ENCODE measurements around the gene CTNNBL1. TPM values are rescaled to one million over a fixed set of nuclear protein-coding genes. Genes with fewer than 3 reads are reported as not detected.

The CTNNBL1 gene
- total RNA-seq, 6 experiments from 2014 or later: 16.3 to 41.8 (median 28.8) TPM

GRCh38 chr20:37905671-37906613, 212.1 kb downstream of the CTNNBL1 start:
- peaks cover 0 to 10% (median 0%) of the 10 kb centered on the region in 4 donors for H3K4me1 ChIP-seq
- intact Hi-C loops (cut with DNase I): loop anchor here in 1 of 2 donors (10.0 kb wide), 1 partner anchor 89 kb away; no protein-coding TSS in a partner anchor
- ATAC-seq (no peak), DNase-seq (no peak)
- H3K36me3 ChIP-seq: no peaks in the 10 kb centered on the region
- TF ChIP-seq POLR2A (IDR thresholded peaks at IDR 0.05) (no peak), CTCF (IDR thresholded peaks at IDR 0.05) (no peak)
- H3K27ac ChIP-seq: no peak overlapping the region
- H3K4me3 ChIP-seq: no peak overlapping the region
- 41% methylated on average over 6 of the region's 16 CpGs for WGBS (ENCODE audit: insufficient coverage, low coverage, low lambda C conversion rate, missing lambda C conversion rate)
- H3K9me3 ChIP-seq: no peaks in the 10 kb centered on the region
- H3K27me3 ChIP-seq: no peaks in the 10 kb centered on the region

GRCh38 chr20:37907330-37907676, 213.5 kb downstream of the CTNNBL1 start:
- no peaks in the 10 kb centered on the region for H3K27me3 ChIP-seq
- intact Hi-C loops (cut with DNase I): loop anchor here in 1 of 2 donors (10.0 kb wide), 1 partner anchor 87 kb away; no protein-coding TSS in a partner anchor

GRCh38 chr20:37907677-37908401, 214.0 kb downstream of the CTNNBL1 start:
- H3K9me3 ChIP-seq: no peaks in the 10 kb centered on the region
- peaks cover 0 to 4% (median 0%) of the 10 kb centered on the region in 4 donors for H3K4me1 ChIP-seq
- WGBS (ENCODE audit: insufficient coverage, low coverage, low lambda C conversion rate, missing lambda C conversion rate): 70% methylated on average over 8 of the region's 17 CpGs
- H3K27ac ChIP-seq: no peak overlapping the region
- H3K27me3 ChIP-seq: no peaks in the 10 kb centered on the region
- intact Hi-C loops (cut with DNase I): loop anchor here in 1 of 2 donors (10.0 kb wide), 1 partner anchor 87 kb away; no protein-coding TSS in a partner anchor
- no peak for DNase-seq
- H3K4me3 ChIP-seq: no peak overlapping the region
- no peak for ATAC-seq
- TF ChIP-seq CTCF (IDR thresholded peaks at IDR 0.05) (no peak), POLR2A (IDR thresholded peaks at IDR 0.05) (no peak)
- H3K36me3 ChIP-seq: no peaks in the 10 kb centered on the region

More at GRCh38 chr20:37907330-37907676, 213.5 kb downstream of the CTNNBL1 start:
- TF ChIP-seq CTCF (IDR thresholded peaks at IDR 0.05) (no peak), POLR2A (IDR thresholded peaks at IDR 0.05) (no peak)
- 64% methylated on average over 3 of the region's 3 CpGs for WGBS (ENCODE audit: insufficient coverage, low coverage, low lambda C conversion rate, missing lambda C conversion rate)
- no peaks in the 10 kb centered on the region for H3K9me3 ChIP-seq
- peaks cover 0 to 9% (median 0%) of the 10 kb centered on the region in 4 donors for H3K4me1 ChIP-seq
- H3K27ac ChIP-seq: no peak overlapping the region
- no peak overlapping the region for H3K4me3 ChIP-seq
- DNase-seq (no peak), ATAC-seq (no peak)
- H3K36me3 ChIP-seq: no peaks in the 10 kb centered on the region

- no peaks in the 10 kb centered on the region for H3K36me3 ChIP-seq
- DNase-seq: no peak
- H3K4me3 ChIP-seq: no peak overlapping the region
- intact Hi-C loops (cut with DNase I): no loop called here
- no peaks in the 10 kb centered on the region for H3K27me3 ChIP-seq
- peaks cover 0 to 4% (median 0%) of the 10 kb centered on the region in 4 donors for H3K4me1 ChIP-seq
- TF ChIP-seq CTCF (IDR thresholded peaks at IDR 0.05) (no peak), POLR2A (IDR thresholded peaks at IDR 0.05) (no peak)
- WGBS (ENCODE audit: insufficient coverage, low coverage, low lambda C conversion rate, missing lambda C conversion rate): 62% methylated on average over 7 of the region's 9 CpGs
- no peak overlapping the region for H3K27ac ChIP-seq
- no peaks in the 10 kb centered on the region for H3K9me3 ChIP-seq
- no peak for ATAC-seq
Observed at GRCh38 chr20:37911261-37911660, 217.4 kb downstream of the CTNNBL1 start.
